ENCODE data around the gene CDH16.

The CDH16 gene

GRCh38 chr16:66894948-66895688, 23.6 kb downstream of the CDH16 start:
- H3K27me3 ChIP-seq = no peaks in the 10 kb centered on the region
- peaks cover 20% of the 10 kb centered on the region for H3K4me1 ChIP-seq
- H3K4me3 ChIP-seq (ENCODE audit: low read depth, low read length) = no peak overlapping the region
- no peaks in the 10 kb centered on the region for H3K9me3 ChIP-seq
- peak; percentile 91 for TF ChIP-seq CTCF (IDR thresholded peaks at IDR 0.05; ENCODE audit: low read depth, low read length)
- peak; percentile 81 for DNase-seq
- H3K36me3 ChIP-seq = peaks cover 6% of the 10 kb centered on the region; the same call in 1 of the 2 replicates

GRCh38 chr16:66894055-66894454, 24.6 kb downstream of the CDH16 start:
- H3K36me3 ChIP-seq = peaks cover 8% of the 10 kb centered on the region; the same call in 1 of the 2 replicates

GRCh38 chr16:66891797-66892196, 26.9 kb downstream of the CDH16 start:
- peaks cover 12% of the 10 kb centered on the region for H3K4me1 ChIP-seq
- peaks cover 15% of the 10 kb centered on the region for H3K36me3 ChIP-seq
- TF ChIP-seq CTCF (IDR thresholded peaks at IDR 0.05; ENCODE audit: low read depth, low read length) = no peak
- H3K4me3 ChIP-seq (ENCODE audit: low read depth, low read length) = no peak overlapping the region
- no peaks in the 10 kb centered on the region for H3K9me3 ChIP-seq
- no peak for DNase-seq
- no peaks in the 10 kb centered on the region for H3K27me3 ChIP-seq

More at GRCh38 chr16:66894055-66894454, 24.6 kb downstream of the CDH16 start:
- Histone ChIP-seq H3K9me3 (no peaks in the 10 kb centered on the region), H3K4me3 (ENCODE audit: low read depth, low read length) (no peak overlapping the region), H3K4me1 (peaks cover 9% of the 10 kb centered on the region), H3K27me3 (no peaks in the 10 kb centered on the region)
- DNase-seq = no peak
- no peak for TF ChIP-seq CTCF (IDR thresholded peaks at IDR 0.05; ENCODE audit: low read depth, low read length)

- no peak for TF ChIP-seq CTCF (IDR thresholded peaks at IDR 0.05; ENCODE audit: low read depth, low read length)
- Histone ChIP-seq H3K4me1 (peaks cover 12% of the 10 kb centered on the region), H3K36me3 (peaks cover 19% of the 10 kb centered on the region), H3K27me3 (no peaks in the 10 kb centered on the region), H3K9me3 (no peaks in the 10 kb centered on the region), H3K4me3 (ENCODE audit: low read depth, low read length) (no peak overlapping the region)
- no peak for DNase-seq
Measured at GRCh38 chr16:66891360-66891759, 27.3 kb downstream of the CDH16 start.

- Histone ChIP-seq H3K4me3 (ENCODE audit: low read depth, low read length) (no peak overlapping the region), H3K9me3 (no peaks in the 10 kb centered on the region), H3K36me3 (peaks cover 23% of the 10 kb centered on the region), H3K4me1 (peaks cover 12% of the 10 kb centered on the region), H3K27me3 (no peaks in the 10 kb centered on the region)
- DNase-seq = no peak
- no peak for TF ChIP-seq CTCF (IDR thresholded peaks at IDR 0.05; ENCODE audit: low read depth, low read length)
Measured at GRCh38 chr16:66890799-66891198, 27.9 kb downstream of the CDH16 start.

GRCh38 chr16:66889622-66890021, 29.1 kb downstream of the CDH16 start:
- Histone ChIP-seq H3K4me1 (peaks cover 12% of the 10 kb centered on the region), H3K27me3 (no peaks in the 10 kb centered on the region), H3K9me3 (no peaks in the 10 kb centered on the region), H3K4me3 (ENCODE audit: low read depth, low read length) (no peak overlapping the region), H3K36me3 (peaks cover 35% of the 10 kb centered on the region)
- no peak for TF ChIP-seq CTCF (IDR thresholded peaks at IDR 0.05; ENCODE audit: low read depth, low read length)
- DNase-seq = no peak
